Stomach (tissue), 9 donors: ENCODE data around the gene WNT6. TPM values are rescaled to one million over a fixed set of nuclear protein-coding genes. Genes with fewer than 3 reads are reported as not detected.
"Not testable (repeated sequence)": the region's sequence is repeated elsewhere in the genome, so short reads cannot be mapped to it uniquely, and the experiment has no call there.

Experiments used
- DNase-seq, 2 donors: peaks; one replicate each; pipeline versions ENCODE4 v3.0.0 to v3.0.0-alpha.2; 2013 to 2019
- H3K27ac ChIP-seq, 5 donors: fragments of 200-600 bp in 4 of 5; sonication (generic) in 4 of 5; one replicate each; pipeline ENCODE4 v1.5.1; 2013 to 2019; ENCODE audit warnings: mild to moderate bottlenecking in 1 of 5, moderate library complexity in 1 of 5
- H3K27me3 ChIP-seq, 3 donors: fragments of 200-600 bp; sonication (generic); one replicate each; pipeline ENCODE4 v1.5.1; 2017 to 2019; ENCODE audit warnings: mixed run types in 1 of 3
- H3K36me3 ChIP-seq, 4 donors: fragments of 200-600 bp; sonication (generic); 1 replicate in 3 of 4; 2 replicates in 1 of 4; pipeline ENCODE4 v1.5.1; 2016 to 2019
- H3K4me1 ChIP-seq, 4 donors: fragments of 200-600 bp; sonication (generic); one replicate each; pipeline ENCODE4 v1.5.1; 2016 to 2019
- H3K4me3 ChIP-seq, 4 donors: fragments of 200-600 bp; sonication (generic) in 3 of 4; one replicate each; pipeline ENCODE4 v1.5.1; 2016 to 2019; ENCODE audit warnings: mild to moderate bottlenecking in 1 of 4
- H3K9me3 ChIP-seq, 4 donors: fragments of 200-600 bp; sonication (generic); one replicate each; pipeline ENCODE4 v1.5.1; 2016 to 2019
- CTCF ChIP-seq, 7 experiments: fragments of 450-650 bp in 4 of 7; fragments of 200-600 bp in 3 of 7; sonication (generic) in 3 of 7; IDR thresholded peaks; one replicate each; pipeline ENCODE4 v1.5.1; 2016 to 2019; ENCODE audit warnings: antibody characterized with exemption in 7 of 7, control low read depth in 2 of 7, mild to moderate bottlenecking in 1 of 7
- EP300 ChIP-seq: sonication (generic); formaldehyde crosslinking; IDR thresholded peaks from one replicate; pipeline ENCODE4 v1.6.1; 2017; ENCODE audit warnings: antibody characterized with exemption
- POLR2A ChIP-seq, 4 donors: fragments of 450-650 bp; IDR thresholded peaks; one replicate each; pipeline ENCODE4 v1.6.1; 2016; ENCODE audit warnings: antibody characterized with exemption in 4 of 4, control low read depth in 2 of 4, mild to moderate bottlenecking in 1 of 4, moderate library complexity in 1 of 4
- POLR2AphosphoS5 ChIP-seq, 3 donors: sonication (generic); formaldehyde crosslinking; IDR thresholded peaks; one replicate each; pipeline ENCODE4 v1.6.1; 2016; ENCODE audit warnings: antibody characterized with exemption in 3 of 3
- WGBS, 5 donors: extraction: QIAGEN DNeasy Blood & Tissue Kit in 3 of 5; methylation state at CpG; one replicate each; pipeline versions ENCODE4 v1.1.5 to v1.1.7; 2013 to 2018; 5-methylcytosine and 5-hydroxymethylcytosine counted together
- intact Hi-C: fragments of 100-400 bp; cut with DNase I; formaldehyde crosslinking; loops from one replicate; pipeline ENCODE4 v1.15.1; 2023; ENCODE audit warnings: low total_unique reads
- polyA plus RNA-seq, 3 donors: library from polyadenylated mRNA; stranded (reverse); fragments of 200-250 nt; gene quantifications; one replicate each; pipeline ENCODE4 v1.2.3, GENCODE V29; 2013
- total RNA-seq, 5 donors: library from RNA; depleted of rRNA; stranded (reverse); fragments of >200 nt; gene quantifications; one replicate each; pipeline versions ENCODE4 v1.1.0 to v1.2.3, GENCODE V29; 2014 to 2016
- donor health status: healthy with polysubstance abuse.
- donor health status: Bipolar disorder and iron deficiency.
- donor health status: healthy.

WNT6 gene
- total and polyA plus RNA-seq, 8 donors, result 0.25 to 3.3 (median 1.8) TPM; not detected in 3

- peaks cover 0 to 11% (median 3%) of the 10 kb centered on the region in 4 donors for H3K4me1 ChIP-seq
- no peak overlapping the region for H3K27ac ChIP-seq
- intact Hi-C loops, result loop anchor here (10.0 kb wide), 1 partner anchor 110 kb away; no protein-coding TSS in a partner anchor
- no peaks in the 10 kb centered on the region for H3K36me3 ChIP-seq
- H3K9me3 ChIP-seq, result peaks cover 0 to 13% (median 9%) of the 10 kb centered on the region in 4 donors
- 65 to 77% (median 72%) methylated on average over 4 of the region's 4 CpGs for WGBS, 5 donors
- TF ChIP-seq POLR2A (IDR thresholded peaks at IDR 0.05), result no peak
- TF ChIP-seq POLR2AphosphoS5 (IDR thresholded peaks at IDR 0.05), result no peak
- TF ChIP-seq CTCF (IDR thresholded peaks at IDR 0.05), result no peak
- TF ChIP-seq EP300, result no peak
- no peak for DNase-seq
- H3K27me3 ChIP-seq, result peaks cover 0 to 56% (median 0%) of the 10 kb centered on the region in 3 donors
- no peak overlapping the region for H3K4me3 ChIP-seq
Measured at GRCh38 chr2:218834685-218835084, 24.9 kb upstream of the WNT6 start.

GRCh38 chr2:218837495-218837894, 22.1 kb upstream of the WNT6 start:
- Histone ChIP-seq H3K4me3 (no peak overlapping the region), H3K27me3 (peaks cover 0 to 39% (median 0%) of the 10 kb centered on the region in 3 donors), H3K9me3 (peaks cover 0 to 13% (median 9%) of the 10 kb centered on the region in 4 donors), H3K36me3 (no peaks in the 10 kb centered on the region), H3K27ac (no peak overlapping the region), H3K4me1 (peaks cover 0 to 11% (median 3%) of the 10 kb centered on the region in 4 donors)
- no peak for DNase-seq
- WGBS, 5 donors, result 33 to 74% (median 62%) methylated on average over 2 of the region's 2 CpGs
- no peak for TF ChIP-seq CTCF (IDR thresholded peaks at IDR 0.05)
- TF ChIP-seq POLR2AphosphoS5 (IDR thresholded peaks at IDR 0.05), result no peak
- TF ChIP-seq POLR2A (IDR thresholded peaks at IDR 0.05), result no peak
- TF ChIP-seq EP300, result no peak
- intact Hi-C loops, result loop anchor here (10.0 kb wide), 1 partner anchor 113 kb away; no protein-coding TSS in a partner anchor

- Histone ChIP-seq H3K4me1 (no peaks in the 10 kb centered on the region), H3K27ac (no peak overlapping the region), H3K4me3 (no peak overlapping the region), H3K27me3 (peaks cover 0 to 31% (median 0%) of the 10 kb centered on the region in 3 donors), H3K36me3 (no peaks in the 10 kb centered on the region), H3K9me3 (peaks cover 0 to 13% (median 9%) of the 10 kb centered on the region in 4 donors)
- WGBS, 5 donors, result 70 to 79% (median 75%) methylated on average over 4 of the region's 4 CpGs
- TF ChIP-seq POLR2AphosphoS5 (IDR thresholded peaks at IDR 0.05) (no peak), CTCF (IDR thresholded peaks at IDR 0.05) (no peak), POLR2A (IDR thresholded peaks at IDR 0.05) (no peak), EP300 (no peak)
- intact Hi-C loops, result loop anchor here (10.0 kb wide), 1 partner anchor 115 kb away; no protein-coding TSS in a partner anchor
- no peak for DNase-seq
Measured at GRCh38 chr2:218839430-218839829, 20.2 kb upstream of the WNT6 start.

GRCh38 chr2:218839888-218840287, 19.7 kb upstream of the WNT6 start:
- WGBS, 5 donors, result 84 to 95% (median 87%) methylated on average over 1 of the region's 1 CpG
- no peak for DNase-seq
- Histone ChIP-seq H3K4me1 (no peaks in the 10 kb centered on the region), H3K9me3 (peaks cover 0 to 13% (median 9%) of the 10 kb centered on the region in 4 donors), H3K4me3 (no peak overlapping the region), H3K27ac (no peak overlapping the region), H3K36me3 (no peaks in the 10 kb centered on the region), H3K27me3 (peaks cover 0 to 26% (median 0%) of the 10 kb centered on the region in 3 donors)
- TF ChIP-seq EP300 (no peak), POLR2A (IDR thresholded peaks at IDR 0.05) (no peak), CTCF (IDR thresholded peaks at IDR 0.05) (no peak), POLR2AphosphoS5 (IDR thresholded peaks at IDR 0.05) (no peak)
- intact Hi-C loops, result loop anchor here (10.0 kb wide), 1 partner anchor 115 kb away; no protein-coding TSS in a partner anchor

- H3K4me1 ChIP-seq, H3K9me3 ChIP-seq, H3K4me3 ChIP-seq, H3K36me3 ChIP-seq, H3K27ac ChIP-seq, DNase-seq, intact Hi-C loops: not testable (repeated sequence)
- WGBS, 5 donors, result 73 to 89% (median 81%) methylated on average over 5 of the region's 5 CpGs
- H3K27me3 ChIP-seq, result peaks cover 0 to 21% (median 7%) of the 10 kb centered on the region in 3 donors
Measured at GRCh38 chr2:218844334-218844733, 15.3 kb upstream of the WNT6 start.

GRCh38 chr2:218846963-218847362, 12.6 kb upstream of the WNT6 start:
- H3K4me3 ChIP-seq, intact Hi-C loops, DNase-seq, H3K9me3 ChIP-seq, H3K27ac ChIP-seq, H3K4me1 ChIP-seq, H3K36me3 ChIP-seq: not testable (repeated sequence)
- 55 to 84% (median 69%) methylated on average over 6 to 18 of the region's 18 CpGs for WGBS, 5 donors
- peaks cover 0 to 46% (median 15%) of the 10 kb centered on the region in 3 donors for H3K27me3 ChIP-seq
